ENCODE data around the gene JUND. TPM values are rescaled to one million over a fixed set of nuclear protein-coding genes. Genes with fewer than 3 reads are reported as not detected.

Gene JUND
- polyA plus RNA-seq, 12 donors: 49.8 to 294 (median 112) TPM; not detected in 1

GRCh38 chr19:18291590-18292461 lies 10.4 kb upstream of the JUND start:
- DNase-seq: peak; percentile 86

GRCh38 chr19:18291019-18291524 lies 9.7 kb upstream of the JUND start:
- no peak for DNase-seq

- DNase-seq: no peak
These were observed 9.0 kb upstream of the JUND start for GRCh38 chr19:18290302-18291018.

- DNase-seq: no peak
These were observed 8.3 kb upstream of the JUND start for GRCh38 chr19:18289471-18290301.

GRCh38 chr19:18287836-18288772 lies 6.7 kb upstream of the JUND start:
- no peak for DNase-seq

GRCh38 chr19:18286973-18287635 lies 5.7 kb upstream of the JUND start:
- DNase-seq: no peak

- DNase-seq: no peak
These were observed 3.4 kb upstream of the JUND start for GRCh38 chr19:18284712-18285360.

GRCh38 chr19:18283338-18283737 lies 1.9 kb upstream of the JUND start:
- DNase-seq: no peak

GRCh38 chr19:18282788-18283141 lies 1.3 kb upstream of the JUND start:
- DNase-seq: no peak

GRCh38 chr19:18282021-18282787 lies 782 bp upstream of the JUND start:
- peak; percentile 90 for DNase-seq

GRCh38 chr19:18280247-18281081 lies 958 bp downstream of the JUND start:
- peak; percentile 68 for DNase-seq

GRCh38 chr19:18279516-18280246 lies 1.7 kb downstream of the JUND start:
- DNase-seq: peak; percentile 95

- DNase-seq: no peak
These were observed 2.2 kb downstream of the JUND start for GRCh38 chr19:18279266-18279515.

- no peak for DNase-seq
These were observed 2.7 kb downstream of the JUND start for GRCh38 chr19:18278521-18279265.

- peak; percentile 93 for DNase-seq
These were observed 6.6 kb downstream of the JUND start for GRCh38 chr19:18274781-18275356.

GRCh38 chr19:18274219-18274780 lies 7.1 kb downstream of the JUND start, which contains the start of gene IQCN:
TSS of gene IQCN (minus strand) at chr19:18274452. CDS start at chr19:18269478, 4,974 bp downstream.
- peak; percentile 54 for DNase-seq

Data from muscle of arm (tissue), 12 donors.